NCI-H1436 treated with DMSO at 0.1 percent for 48 hours (cell line): ENCODE data around the gene EIF3J.
"Not testable (repeated sequence)": the region's sequence is repeated elsewhere in the genome, so short reads cannot be mapped to it uniquely, and the experiment has no call there.

ENCODE experiments used
- DNase-seq: peaks from one replicate; lab custom pipeline; 2025; lab: John Stamatoyannopoulos, UW

The EIF3J gene

GRCh38 chr15:44541282-44541958 lies 4.5 kb downstream of the EIF3J start:
- DNase-seq, result no peak

- DNase-seq, result no peak
Observed at GRCh38 chr15:44542596-44542995, 5.6 kb downstream of the EIF3J start.

- DNase-seq, result not testable (repeated sequence)
Observed at GRCh38 chr15:44544745-44545144, 7.8 kb downstream of the EIF3J start.

DNA sequence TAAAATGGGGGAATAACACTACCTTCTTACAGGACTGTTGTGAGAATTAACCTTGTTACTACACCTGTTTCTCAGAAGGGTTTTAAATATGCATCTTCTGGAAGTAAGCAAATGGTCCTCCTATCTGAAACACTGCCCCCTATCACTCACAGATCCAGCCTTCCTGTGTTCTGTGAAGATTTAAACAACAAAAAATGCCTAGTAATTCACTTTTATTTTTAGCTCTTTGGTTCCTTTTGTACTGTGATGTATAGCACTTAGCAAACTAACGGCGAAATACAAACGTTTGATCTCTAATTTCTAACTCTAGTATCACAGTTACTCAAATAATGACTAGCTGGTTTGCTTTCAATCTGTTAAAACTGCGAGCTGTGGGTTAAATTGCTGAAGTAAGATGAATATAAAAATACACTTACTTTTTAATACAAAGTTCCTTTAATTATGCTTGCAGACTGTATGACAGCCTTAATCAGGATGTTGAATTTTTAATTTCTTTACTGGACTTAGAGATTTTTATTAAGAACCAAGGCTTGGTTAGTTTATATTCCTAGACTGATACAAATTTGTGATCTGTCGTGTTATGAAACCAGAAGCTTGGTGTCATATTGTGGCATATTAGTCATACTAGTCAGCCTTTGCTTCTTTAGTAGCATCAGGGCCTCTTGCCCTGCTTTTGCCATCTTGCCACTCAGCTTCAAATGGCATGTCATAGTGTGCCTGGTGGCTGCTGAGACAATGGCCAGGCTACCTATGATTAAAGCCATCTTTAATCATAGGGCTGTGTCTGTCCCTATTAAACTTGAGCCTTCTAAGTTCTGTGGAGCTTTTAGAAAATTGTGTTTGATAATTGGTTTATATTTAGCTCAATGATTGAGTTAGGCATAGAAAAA lies 9.2 kb downstream of the EIF3J start:
- DNase-seq, result no peak

DNA sequence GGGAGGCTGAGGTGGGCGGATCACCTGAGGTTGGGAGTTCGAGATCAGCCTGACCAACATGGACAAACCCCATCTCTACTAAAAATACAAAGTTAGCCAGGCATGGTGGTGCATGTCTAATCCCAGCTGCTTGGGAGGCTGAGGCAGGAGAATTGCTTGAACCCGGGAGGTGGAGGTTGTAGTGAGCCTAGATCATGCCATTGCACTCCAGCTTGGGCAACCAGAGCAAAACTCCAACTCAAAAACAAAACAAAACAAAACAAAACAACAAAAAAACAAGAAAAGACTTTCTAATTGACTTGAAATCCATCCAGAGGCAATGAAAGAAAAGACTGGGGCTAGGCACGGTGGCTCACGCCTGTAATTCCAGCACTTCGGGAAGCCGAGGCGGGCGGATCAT lies 12.2 kb downstream of the EIF3J start:
- not testable (repeated sequence) for DNase-seq

- no peak for DNase-seq
Observed at GRCh38 chr15:44550256-44550655, 13.3 kb downstream of the EIF3J start.

DNA sequence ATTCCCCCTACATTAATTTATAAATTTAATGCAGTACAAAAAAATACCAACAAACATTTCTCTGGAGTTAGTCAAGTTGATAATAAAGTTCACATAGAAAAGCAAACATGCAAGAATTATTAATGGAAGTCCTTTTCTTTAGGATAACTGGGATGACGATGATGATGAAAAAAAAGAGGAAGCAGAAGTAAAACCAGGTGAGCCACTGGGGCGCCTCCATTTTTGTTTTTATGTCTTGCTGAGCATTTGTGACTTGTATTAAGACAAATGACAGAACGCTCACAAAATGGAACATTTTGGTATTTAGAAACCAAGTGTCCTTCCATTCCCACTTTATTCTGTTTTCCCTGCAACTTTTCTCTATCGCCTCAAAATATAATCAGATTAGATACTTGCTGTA lies 13.8 kb downstream of the EIF3J start:
- no peak for DNase-seq

DNA sequence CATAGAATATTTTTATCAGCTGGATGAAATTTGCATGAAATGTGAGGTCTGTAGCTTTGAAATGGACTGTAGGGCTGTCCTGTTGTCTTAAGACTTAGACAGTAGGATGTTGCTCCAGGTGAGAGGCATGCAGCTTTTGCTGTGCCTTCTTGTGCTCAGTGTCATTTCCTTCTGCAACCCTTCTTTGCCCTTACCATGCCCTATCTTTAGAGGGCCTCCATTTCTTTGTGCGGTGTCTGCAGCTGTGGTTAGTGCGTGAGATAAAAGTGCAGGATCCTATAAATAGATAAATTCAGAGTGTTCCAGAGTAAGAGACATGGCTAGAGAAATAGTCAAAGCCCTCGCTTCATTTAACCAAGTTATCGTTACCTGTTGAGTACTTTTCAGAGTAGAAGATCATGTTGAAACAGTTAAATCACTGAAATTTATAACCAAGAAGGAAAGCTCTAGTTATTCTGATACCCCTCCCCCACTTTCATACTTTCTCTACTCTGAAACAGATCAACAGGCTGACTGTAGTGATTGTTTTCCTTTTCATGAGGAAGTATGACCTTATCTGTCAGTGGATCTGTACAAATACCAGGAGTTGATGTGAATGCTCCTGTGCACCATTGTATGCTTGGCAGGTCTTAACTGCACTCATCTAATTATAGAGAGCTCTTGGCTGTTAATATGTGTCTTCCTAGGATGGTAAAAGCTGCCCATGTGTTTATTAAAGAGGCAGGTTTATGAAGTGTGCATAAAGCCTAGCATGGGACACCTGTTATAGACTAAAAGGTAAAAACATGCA lies 18.2 kb downstream of the EIF3J start:
- no peak for DNase-seq

DNA sequence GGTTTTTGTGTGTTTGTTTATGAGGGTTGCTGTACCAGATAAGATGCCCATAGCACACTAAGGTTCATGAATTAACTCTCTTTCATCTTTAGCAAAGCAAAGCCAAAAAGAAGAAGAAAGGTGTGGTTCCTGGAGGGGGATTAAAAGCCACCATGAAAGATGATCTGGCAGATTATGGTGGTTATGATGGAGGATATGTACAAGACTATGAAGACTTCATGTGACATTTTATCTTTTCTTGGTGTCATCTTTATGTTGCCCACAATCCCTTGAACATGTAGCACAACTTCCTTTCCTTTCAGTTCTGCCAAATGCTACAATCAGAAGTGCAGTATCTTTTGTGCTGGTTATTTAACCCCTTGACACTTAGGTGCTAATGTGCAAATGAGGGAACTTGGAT lies 24.0 kb downstream of the EIF3J start:
- not testable (repeated sequence) for DNase-seq

GRCh38 chr15:44565387-44566154 lies 28.6 kb downstream of the EIF3J start:
- DNase-seq, result no peak

- no peak for DNase-seq
Observed at GRCh38 chr15:44566155-44566540, 29.2 kb downstream of the EIF3J start.

DNA sequence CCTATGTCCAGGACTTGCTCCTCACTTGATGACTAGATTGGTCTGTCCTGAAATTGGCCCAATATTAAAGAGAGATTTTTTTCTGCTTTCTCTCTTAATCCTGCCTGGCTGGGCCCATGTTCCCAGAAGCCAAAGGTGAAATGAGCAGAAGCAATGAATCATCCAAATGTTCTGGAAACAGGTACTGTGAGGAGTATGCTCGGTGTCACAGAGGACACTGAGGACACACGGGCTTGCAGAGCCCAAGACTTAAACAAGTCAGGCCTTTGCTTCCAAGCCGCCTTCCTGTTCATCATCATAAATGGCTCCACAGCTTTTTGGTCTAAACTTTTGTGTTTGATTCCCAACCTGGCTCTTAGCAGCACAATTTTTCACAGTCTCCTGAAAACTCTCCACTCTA lies 31.4 kb downstream of the EIF3J start:
- no peak for DNase-seq

DNA sequence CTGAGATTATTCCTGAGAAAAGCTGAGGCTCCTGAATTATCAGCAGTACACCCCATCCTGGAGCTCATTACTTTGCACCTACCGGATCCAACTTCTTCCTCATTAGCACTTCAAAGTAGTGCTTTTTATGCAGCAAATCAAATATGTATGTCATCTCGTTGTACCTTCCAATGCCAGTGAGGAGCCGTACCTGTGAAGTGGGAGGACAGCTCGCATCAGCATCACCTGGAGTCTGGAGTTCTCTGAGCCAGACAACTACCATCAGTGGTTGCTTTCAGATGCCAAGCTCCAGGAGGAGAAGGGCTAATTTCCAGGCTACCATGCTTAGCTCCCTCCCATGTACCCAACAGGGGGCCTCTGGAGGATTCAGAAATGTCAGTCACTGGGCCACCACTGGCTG lies 32.4 kb downstream of the EIF3J start:
- DNase-seq, result no peak

GRCh38 chr15:44570361-44570760 lies 33.4 kb downstream of the EIF3J start:
- DNase-seq, result no peak

- no peak for DNase-seq
Observed at GRCh38 chr15:44573386-44573785, 36.4 kb downstream of the EIF3J start.

- DNase-seq, result no peak
Observed at GRCh38 chr15:44574734-44575133, 37.8 kb downstream of the EIF3J start.

DNA sequence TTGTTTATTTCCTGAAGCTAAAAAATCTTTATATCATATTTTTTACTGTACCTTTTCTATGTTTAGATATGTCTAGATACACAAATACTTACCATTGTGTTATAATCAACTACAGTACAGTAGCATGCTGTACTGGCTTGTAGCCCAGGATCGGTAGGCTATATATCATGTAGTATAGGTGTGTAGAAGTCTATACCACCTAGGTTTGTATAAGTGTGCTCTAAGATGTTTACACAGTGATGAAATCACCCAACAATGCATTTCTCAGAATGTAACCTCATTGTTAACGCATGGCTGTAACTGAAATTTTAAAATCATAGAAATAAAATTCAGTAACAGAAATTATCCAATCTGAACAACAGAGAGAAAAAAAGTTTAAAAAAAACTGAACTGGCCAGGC lies 43.2 kb downstream of the EIF3J start:
- DNase-seq, result no peak

DNA sequence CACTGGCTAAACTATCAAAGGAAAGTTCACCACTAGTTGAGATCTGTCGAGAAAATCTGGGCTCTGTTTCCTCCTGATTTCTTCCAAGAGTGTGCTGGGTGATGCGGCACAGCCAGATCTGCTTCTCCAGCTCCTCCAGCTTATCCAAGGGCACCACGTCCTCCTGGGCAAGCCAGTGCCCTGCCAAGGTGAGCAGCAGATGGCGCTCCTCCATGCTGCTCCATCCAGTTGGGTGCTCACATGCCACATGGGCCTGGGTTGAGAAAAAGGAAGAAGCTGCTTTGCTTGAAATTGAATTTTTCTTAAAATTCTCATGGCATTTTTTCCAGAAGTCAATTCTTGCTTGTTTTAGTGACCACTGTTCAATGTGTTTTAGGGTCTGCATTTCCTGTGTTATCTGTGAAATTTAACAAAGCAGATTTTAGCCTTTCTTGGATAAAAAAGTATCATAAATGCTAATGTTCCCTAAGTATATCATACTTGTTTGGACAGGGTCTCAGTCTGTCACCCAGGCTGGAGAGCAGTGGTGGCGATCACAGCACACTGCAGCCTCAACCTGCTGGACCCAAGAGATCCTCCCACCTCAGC lies 47.3 kb downstream of the EIF3J start:
- no peak for DNase-seq

DNA sequence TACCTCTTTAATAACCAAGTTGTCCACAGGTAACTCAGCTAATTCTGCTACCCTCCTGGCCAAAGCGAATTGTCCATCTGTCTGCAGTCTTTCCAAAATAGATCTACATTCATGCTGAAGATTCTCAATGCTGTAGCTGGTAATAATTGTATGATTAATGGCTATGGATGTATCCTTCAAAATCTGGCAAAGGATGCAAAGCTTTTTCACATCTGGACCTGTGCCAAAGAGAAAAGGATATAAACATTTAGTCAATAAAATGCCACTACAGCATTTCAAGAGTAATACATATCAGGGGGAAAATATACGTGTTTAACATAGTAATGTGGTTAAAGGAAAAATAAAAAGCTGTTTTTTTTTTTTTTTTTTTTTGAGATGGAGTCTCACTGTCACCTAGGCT lies 48.7 kb downstream of the EIF3J start:
- DNase-seq, result no peak

DNA sequence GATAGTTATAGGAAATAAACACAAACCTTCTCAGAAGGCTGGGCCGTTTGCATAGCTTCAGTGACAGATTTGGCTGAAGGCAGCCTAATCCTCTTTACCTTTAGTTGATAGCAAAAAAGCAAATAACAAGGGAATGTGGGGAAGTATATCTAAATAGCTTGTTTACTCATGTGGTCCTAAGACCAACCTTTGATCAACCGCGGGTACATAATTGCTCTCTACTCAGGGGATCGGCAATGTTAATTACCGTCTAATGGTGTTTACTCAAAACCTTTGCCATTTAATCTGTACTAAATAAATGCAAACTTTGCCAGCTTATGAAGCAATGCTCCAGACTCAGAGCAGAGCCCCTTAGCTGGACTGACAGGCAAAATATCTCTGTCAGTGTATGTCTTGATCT lies 51.6 kb downstream of the EIF3J start:
- no peak for DNase-seq

GRCh38 chr15:44591326-44591725 lies 54.4 kb downstream of the EIF3J start:
- DNase-seq, result no peak
